ENCODE measurements around the gene BAIAP2. TPM values are rescaled to one million over a fixed set of nuclear protein-coding genes. Genes with fewer than 3 reads are reported as not detected.

BAIAP2 gene, protein sequence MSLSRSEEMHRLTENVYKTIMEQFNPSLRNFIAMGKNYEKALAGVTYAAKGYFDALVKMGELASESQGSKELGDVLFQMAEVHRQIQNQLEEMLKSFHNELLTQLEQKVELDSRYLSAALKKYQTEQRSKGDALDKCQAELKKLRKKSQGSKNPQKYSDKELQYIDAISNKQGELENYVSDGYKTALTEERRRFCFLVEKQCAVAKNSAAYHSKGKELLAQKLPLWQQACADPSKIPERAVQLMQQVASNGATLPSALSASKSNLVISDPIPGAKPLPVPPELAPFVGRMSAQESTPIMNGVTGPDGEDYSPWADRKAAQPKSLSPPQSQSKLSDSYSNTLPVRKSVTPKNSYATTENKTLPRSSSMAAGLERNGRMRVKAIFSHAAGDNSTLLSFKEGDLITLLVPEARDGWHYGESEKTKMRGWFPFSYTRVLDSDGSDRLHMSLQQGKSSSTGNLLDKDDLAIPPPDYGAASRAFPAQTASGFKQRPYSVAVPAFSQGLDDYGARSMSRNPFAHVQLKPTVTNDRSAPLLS
- total RNA-seq (2022; extraction: Qiagen RNA extraction; ENCODE audit: low read depth) = 70.4 to 97.3 TPM (median 87.6 TPM) in 5 replicates

GRCh38 chr17:81034779-81035520 lies at the start of gene BAIAP2:
BAIAP2 (plus strand) TSS chr17:81035151; CDS start chr17:81035255, 104 bp downstream.

DNA sequence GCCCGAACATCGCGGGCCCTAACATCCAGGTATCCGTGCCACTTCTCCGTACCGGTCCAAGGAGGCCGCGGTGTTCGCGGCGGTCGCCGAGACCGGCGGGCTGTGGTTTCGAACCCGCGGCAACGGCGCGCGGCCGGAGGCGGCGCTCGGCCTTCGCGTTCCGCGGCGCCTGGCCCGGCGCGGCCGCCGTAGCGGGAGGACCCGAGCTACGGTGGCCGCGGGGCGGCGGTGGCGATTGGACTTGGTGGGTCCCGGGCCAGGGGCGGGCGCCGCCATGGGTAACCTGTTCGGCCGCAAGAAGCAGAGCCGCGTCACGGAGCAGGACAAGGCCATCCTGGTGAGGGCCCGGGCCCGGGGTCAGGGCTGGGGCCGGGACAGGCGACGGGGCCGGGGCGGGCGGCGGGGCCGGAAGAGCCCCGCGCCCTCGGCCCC lies 43.3 kb upstream of the BAIAP2 start, which contains the start of gene CHMP6:
TSS of gene CHMP6 (plus strand) at position 197 of the 432 bp plus-strand sequence. CDS start at position 275, 78 bp downstream.

GRCh38 chr17:81165246-81166032 lies 130.5 kb downstream of the BAIAP2 start, which contains the start of gene PVALEF:
PVALEF (plus strand) TSS chr17:81165507; CDS start chr17:81181227, 15,720 bp downstream.

GRCh38 chr17:81166033-81166492 lies 131.1 kb downstream of the BAIAP2 start, which contains the start of gene AATK:
AATK (minus strand) TSS chr17:81166221; CDS start chr17:81165992, 229 bp downstream.

Other genes starting within 250 kb of the BAIAP2 start
- 29.1 to 38.1 TPM (median 32.9 TPM) in 5 replicates for gene CHMP6, start 43.3 kb upstream of the BAIAP2 start, total RNA-seq (2022; extraction: Qiagen RNA extraction; ENCODE audit: low read depth)
- not detected in 5 replicates for gene PVALEF, start 130.4 kb downstream of the BAIAP2 start, total RNA-seq (2022; extraction: Qiagen RNA extraction; ENCODE audit: low read depth)
- 0.17 to 0.78 TPM (median 0.57 TPM) in 5 replicates for gene AATK, start 131.1 kb downstream of the BAIAP2 start, total RNA-seq (2022; extraction: Qiagen RNA extraction; ENCODE audit: low read depth)
- 5.3 to 11.0 TPM (median 8.9 TPM) in 5 replicates for gene CEP131, start 187.8 kb downstream of the BAIAP2 start, total RNA-seq (2022; extraction: Qiagen RNA extraction; ENCODE audit: low read depth)
- gene TEPSIN, start 203.9 kb downstream of the BAIAP2 start, total RNA-seq (2022; extraction: Qiagen RNA extraction; ENCODE audit: low read depth) = 13.8 to 32.7 TPM (median 29.2 TPM) in 5 replicates
- 107 to 239 TPM (median 229 TPM) in 5 replicates for gene NDUFAF8, start 204.2 kb downstream of the BAIAP2 start, total RNA-seq (2022; extraction: Qiagen RNA extraction; ENCODE audit: low read depth)